Measurements from ENCODE around the gene DCTD. TPM values are rescaled to one million over a fixed set of nuclear protein-coding genes. Genes with fewer than 3 reads are reported as not detected.

Gene DCTD
- total RNA-seq, 2 experiments from 2014 or later = 65.1 to 69.9 TPM

DNA sequence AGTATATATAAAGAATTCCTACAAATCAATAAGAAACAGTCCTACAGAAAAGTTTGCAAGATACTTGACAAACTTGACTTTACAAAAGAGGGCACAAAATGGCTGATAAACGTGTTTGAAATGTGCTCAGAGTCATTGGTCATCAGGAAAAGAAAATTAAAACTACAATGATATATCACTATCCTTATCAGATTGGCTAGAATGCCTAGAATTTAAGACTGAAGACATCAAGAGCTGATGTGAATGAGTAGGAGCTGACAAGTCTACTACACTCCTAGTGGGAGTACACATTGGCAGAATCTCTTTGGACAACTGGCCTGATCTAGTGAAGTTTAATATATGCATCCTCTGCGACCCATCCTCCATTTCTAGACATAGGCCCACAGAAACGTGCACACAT is 10.3 kb upstream of the DCTD start:
- Mint-ChIP-seq H3K27ac (no peak overlapping the region), H3K36me3 (no peaks in the 10 kb centered on the region), H3K27me3 (no peaks in the 10 kb centered on the region), H3K9me3 (no peaks in the 10 kb centered on the region), H3K4me1 (peaks cover 3% of the 10 kb centered on the region), H3K4me3 (no peak overlapping the region)
- DNase-seq (no peak), ATAC-seq (ENCODE audit: low read depth) (no peak)
- POLR2A ChIA-PET = interaction anchor here (1.5 kb wide), 1 partner anchor 10 kb away, joined by 3 read pairs; no protein-coding TSS in a partner anchor

GRCh38 chr4:182925855-182926254 is 8.7 kb upstream of the DCTD start:
- H3K9me3 Mint-ChIP-seq = no peaks in the 10 kb centered on the region
- POLR2A ChIA-PET = no interaction called here
- H3K27me3 Mint-ChIP-seq = peaks cover under 1% of the 10 kb centered on the region
- no peak for ATAC-seq (ENCODE audit: low read depth)
- DNase-seq = no peak
- H3K27ac Mint-ChIP-seq = no peak overlapping the region
- H3K4me1 Mint-ChIP-seq = peaks cover 3% of the 10 kb centered on the region
- H3K36me3 Mint-ChIP-seq = no peaks in the 10 kb centered on the region
- no peak overlapping the region for H3K4me3 Mint-ChIP-seq

DNA sequence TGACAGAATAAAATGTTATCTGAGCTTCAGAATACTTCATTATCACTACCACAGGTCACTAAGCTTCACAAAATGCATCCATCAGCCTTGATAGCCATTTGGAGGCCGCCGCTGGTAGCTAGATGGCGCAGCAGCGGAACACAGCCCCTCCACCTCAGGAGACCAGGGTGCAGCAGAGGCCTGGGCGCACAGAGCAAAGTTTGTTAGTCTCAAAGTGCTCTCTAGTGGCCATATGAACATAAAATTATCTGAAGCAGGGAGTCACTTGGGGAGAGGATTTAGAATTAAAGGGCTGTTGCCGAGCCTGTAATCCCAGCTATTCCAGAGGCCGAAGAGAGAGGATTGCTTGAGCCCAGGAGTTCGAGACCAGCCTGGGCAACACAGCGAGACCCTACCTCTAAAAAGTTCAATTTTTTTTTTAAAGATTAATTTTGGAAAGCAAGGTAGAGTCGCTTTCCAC is 8.1 kb upstream of the DCTD start:
- H3K36me3 Mint-ChIP-seq = no peaks in the 10 kb centered on the region
- H3K4me3 Mint-ChIP-seq = no peak overlapping the region
- POLR2A ChIA-PET = no interaction called here
- H3K9me3 Mint-ChIP-seq = no peaks in the 10 kb centered on the region
- H3K27me3 Mint-ChIP-seq = peaks cover 3% of the 10 kb centered on the region
- ATAC-seq (ENCODE audit: low read depth) (peak; percentile 98), DNase-seq (peak; percentile 47)
- H3K27ac Mint-ChIP-seq = no peak overlapping the region
- H3K4me1 Mint-ChIP-seq = peaks cover 3% of the 10 kb centered on the region

GRCh38 chr4:182924497-182924896 is 7.3 kb upstream of the DCTD start:
- Mint-ChIP-seq H3K9me3 (no peaks in the 10 kb centered on the region), H3K4me3 (no peak overlapping the region), H3K4me1 (peaks cover 9% of the 10 kb centered on the region), H3K27ac (no peak overlapping the region), H3K27me3 (peaks cover 3% of the 10 kb centered on the region), H3K36me3 (no peaks in the 10 kb centered on the region)
- DNase-seq = no peak
- ATAC-seq (ENCODE audit: low read depth) = no peak
- POLR2A ChIA-PET = no interaction called here

DNA sequence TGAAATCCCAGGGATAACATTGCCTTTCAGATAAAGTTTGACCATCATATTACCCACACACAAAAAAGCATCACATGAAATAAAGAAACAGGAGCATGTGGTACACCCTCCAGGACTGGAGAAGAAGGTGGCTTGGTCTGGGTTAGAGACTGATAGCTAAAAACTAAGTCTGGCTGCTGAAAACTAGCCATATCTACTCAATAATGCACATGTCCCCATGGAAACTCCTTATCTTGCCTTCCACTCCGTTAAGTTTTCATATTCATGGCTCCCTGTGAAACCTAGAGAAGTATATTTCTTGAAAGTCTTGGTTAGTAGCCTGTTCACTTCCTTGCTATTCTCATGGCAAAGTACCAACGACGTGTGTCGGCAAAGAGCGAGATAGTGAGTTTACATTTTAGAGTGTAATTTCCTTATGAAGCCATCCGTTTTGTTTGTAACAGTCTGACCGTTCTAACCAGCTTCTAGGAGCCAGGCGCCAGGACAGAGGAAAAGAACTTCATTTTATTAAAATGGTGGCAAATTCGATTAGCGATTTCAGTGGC is 6.7 kb upstream of the DCTD start:
- no peak overlapping the region for H3K4me3 Mint-ChIP-seq
- no peaks in the 10 kb centered on the region for H3K36me3 Mint-ChIP-seq
- H3K27ac Mint-ChIP-seq = no peak overlapping the region
- POLR2A ChIA-PET = no interaction called here
- no peaks in the 10 kb centered on the region for H3K9me3 Mint-ChIP-seq
- DNase-seq = no peak
- ATAC-seq (ENCODE audit: low read depth) = no peak
- peaks cover 3% of the 10 kb centered on the region for H3K27me3 Mint-ChIP-seq
- H3K4me1 Mint-ChIP-seq = peaks cover 12% of the 10 kb centered on the region

GRCh38 chr4:182923366-182923765 is 6.2 kb upstream of the DCTD start:
- H3K27me3 Mint-ChIP-seq = peaks cover 3% of the 10 kb centered on the region
- H3K9me3 Mint-ChIP-seq = no peaks in the 10 kb centered on the region
- ATAC-seq (ENCODE audit: low read depth) (no peak), DNase-seq (no peak)
- POLR2A ChIA-PET = no interaction called here
- H3K4me3 Mint-ChIP-seq = no peak overlapping the region
- H3K36me3 Mint-ChIP-seq = no peaks in the 10 kb centered on the region
- no peak overlapping the region for H3K27ac Mint-ChIP-seq
- peaks cover 17% of the 10 kb centered on the region for H3K4me1 Mint-ChIP-seq

GRCh38 chr4:182922501-182923284 is 5.5 kb upstream of the DCTD start:
- Mint-ChIP-seq H3K9me3 (no peaks in the 10 kb centered on the region), H3K4me1 (peaks cover 22% of the 10 kb centered on the region), H3K27ac (no peak overlapping the region), H3K27me3 (peaks cover 3% of the 10 kb centered on the region), H3K36me3 (no peaks in the 10 kb centered on the region), H3K4me3 (no peak overlapping the region)
- no peak for ATAC-seq (ENCODE audit: low read depth)
- POLR2A ChIA-PET = no interaction called here
- no peak for DNase-seq

DNA sequence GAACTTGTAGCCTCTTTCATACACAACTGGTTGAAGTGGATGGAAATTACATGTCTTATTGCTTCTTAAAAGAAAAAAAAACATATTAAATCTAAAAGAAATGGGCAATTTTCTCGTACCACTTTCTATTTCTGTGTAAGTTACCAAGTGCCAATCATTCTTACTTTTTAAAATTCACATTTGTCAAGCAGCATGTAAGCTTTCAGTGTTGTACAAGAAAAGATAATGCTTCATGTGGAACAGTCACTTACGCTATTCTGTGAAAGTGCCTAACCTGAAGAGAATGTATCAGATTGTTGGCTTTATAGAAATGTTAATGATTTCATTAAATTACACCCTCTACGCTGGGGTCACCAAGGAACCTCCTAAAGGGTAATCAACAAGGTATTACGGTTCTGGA is 4.4 kb upstream of the DCTD start:
- ATAC-seq (ENCODE audit: low read depth) (no peak), DNase-seq (no peak)
- Mint-ChIP-seq H3K4me3 (no peak overlapping the region), H3K9me3 (no peaks in the 10 kb centered on the region), H3K27ac (no peak overlapping the region), H3K4me1 (peaks cover 22% of the 10 kb centered on the region), H3K36me3 (no peaks in the 10 kb centered on the region), H3K27me3 (peaks cover 3% of the 10 kb centered on the region)
- POLR2A ChIA-PET = no interaction called here

DNA sequence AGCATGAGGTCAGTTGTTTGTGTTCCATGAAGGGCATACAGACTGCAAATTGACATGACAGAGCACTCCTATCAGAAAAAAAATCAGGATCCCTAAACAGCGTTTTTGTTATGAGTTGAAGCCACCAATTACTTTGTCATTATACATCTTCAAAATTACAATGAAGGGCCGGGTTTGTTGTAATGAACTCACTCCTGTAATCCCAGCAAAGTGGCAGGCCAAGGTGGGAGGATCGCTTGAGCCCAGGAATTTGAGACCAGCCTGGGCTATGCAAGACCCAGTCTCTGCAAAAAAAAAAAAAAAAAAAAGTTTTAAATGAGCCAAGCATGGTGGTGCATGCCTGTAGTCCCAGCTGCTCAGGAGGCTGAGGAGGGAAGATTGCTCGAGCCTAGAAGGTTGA is 3.5 kb upstream of the DCTD start:
- Mint-ChIP-seq H3K27ac (no peak overlapping the region), H3K27me3 (peaks cover 3% of the 10 kb centered on the region), H3K4me3 (no peak overlapping the region), H3K9me3 (no peaks in the 10 kb centered on the region), H3K4me1 (peaks cover 29% of the 10 kb centered on the region), H3K36me3 (no peaks in the 10 kb centered on the region)
- DNase-seq (no peak), ATAC-seq (ENCODE audit: low read depth) (no peak)
- POLR2A ChIA-PET = no interaction called here

- H3K27ac Mint-ChIP-seq = peak overlapping the region; percentile 95
- POLR2A ChIA-PET = interaction anchor here (0.7 to 1.6 kb wide), 5 partner anchors 99 to 613 kb away, joined by 3 to 5 read pairs (median 3); partner anchors contain the start of gene CDKN2AIP
- peaks cover 30% of the 10 kb centered on the region for H3K4me1 Mint-ChIP-seq
- no peaks in the 10 kb centered on the region for H3K9me3 Mint-ChIP-seq
- no peaks in the 10 kb centered on the region for H3K36me3 Mint-ChIP-seq
- ATAC-seq (ENCODE audit: low read depth) = no peak
- no peak for DNase-seq
- H3K4me3 Mint-ChIP-seq = peak overlapping the region; percentile 80
- H3K27me3 Mint-ChIP-seq = peaks cover 3% of the 10 kb centered on the region
Measured at GRCh38 chr4:182918791-182919302, 1.7 kb upstream of the DCTD start.

GRCh38 chr4:182918044-182918607 is 940 bp upstream of the DCTD start:
- POLR2A ChIA-PET = interaction anchor here (0.7 to 1.6 kb wide), 8 partner anchors 9 to 614 kb away, joined by 3 to 5 read pairs (median 3); partner anchors contain the start of gene CDKN2AIP
- DNase-seq (no peak), ATAC-seq (ENCODE audit: low read depth) (peak; percentile 7)
- Mint-ChIP-seq H3K36me3 (peaks cover 4% of the 10 kb centered on the region), H3K4me1 (peaks cover 33% of the 10 kb centered on the region), H3K4me3 (peak overlapping the region; percentile 80), H3K27me3 (peaks cover 3% of the 10 kb centered on the region), H3K9me3 (no peaks in the 10 kb centered on the region), H3K27ac (peak overlapping the region; percentile 95)

DNA sequence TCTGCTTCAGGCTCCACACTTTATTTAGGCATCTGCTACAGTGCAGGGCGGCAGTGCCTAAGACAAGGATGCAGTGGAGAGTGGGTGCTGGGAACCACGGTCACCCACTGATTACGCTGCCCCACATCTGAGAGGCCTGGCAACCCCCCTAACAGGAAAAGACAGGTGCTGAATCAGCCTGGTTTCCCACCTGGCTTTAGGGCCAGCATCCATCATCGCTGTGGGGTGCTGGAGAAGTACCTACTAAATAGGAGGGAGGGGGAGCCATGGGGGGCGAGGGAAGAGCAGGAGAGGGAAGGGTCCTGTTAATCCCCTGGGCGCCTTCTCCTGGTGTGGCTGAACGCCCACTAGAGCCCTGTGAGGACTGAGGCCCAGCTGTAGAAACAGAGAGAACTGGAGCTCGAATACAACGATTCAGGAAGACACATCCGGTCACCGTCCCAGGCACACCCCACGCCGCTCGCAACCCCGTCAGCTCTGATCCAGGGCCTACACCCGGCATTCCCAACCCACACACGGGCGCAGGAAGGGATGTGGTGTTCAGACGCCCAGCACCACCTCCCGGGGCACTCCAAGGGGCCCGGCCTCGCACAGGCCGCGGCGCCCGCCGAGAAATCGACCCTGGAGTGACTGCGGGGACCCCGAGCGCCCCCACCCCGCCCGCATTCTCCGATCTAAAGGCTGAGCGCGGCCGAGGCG is 554 bp downstream of the DCTD start:
- Mint-ChIP-seq H3K9me3 (no peaks in the 10 kb centered on the region), H3K36me3 (peaks cover 14% of the 10 kb centered on the region), H3K27me3 (peaks cover 3% of the 10 kb centered on the region), H3K4me3 (peak overlapping the region; percentile 86), H3K27ac (peak overlapping the region; percentile 92), H3K4me1 (peaks cover 43% of the 10 kb centered on the region)
- POLR2A ChIA-PET = no interaction called here
- DNase-seq (no peak), ATAC-seq (ENCODE audit: low read depth) (peak; percentile 16)

- no peak for ATAC-seq (ENCODE audit: low read depth)
- peaks cover 40% of the 10 kb centered on the region for H3K4me1 Mint-ChIP-seq
- peaks cover 17% of the 10 kb centered on the region for H3K36me3 Mint-ChIP-seq
- H3K27ac Mint-ChIP-seq = no peak overlapping the region
- H3K9me3 Mint-ChIP-seq = no peaks in the 10 kb centered on the region
- POLR2A ChIA-PET = no interaction called here
- H3K4me3 Mint-ChIP-seq = no peak overlapping the region
- no peaks in the 10 kb centered on the region for H3K27me3 Mint-ChIP-seq
- no peak for DNase-seq
Measured at GRCh38 chr4:182914357-182914756, 2.8 kb downstream of the DCTD start.
